ENCODE measurements around the gene SSH2.

The SSH2 gene

DNA sequence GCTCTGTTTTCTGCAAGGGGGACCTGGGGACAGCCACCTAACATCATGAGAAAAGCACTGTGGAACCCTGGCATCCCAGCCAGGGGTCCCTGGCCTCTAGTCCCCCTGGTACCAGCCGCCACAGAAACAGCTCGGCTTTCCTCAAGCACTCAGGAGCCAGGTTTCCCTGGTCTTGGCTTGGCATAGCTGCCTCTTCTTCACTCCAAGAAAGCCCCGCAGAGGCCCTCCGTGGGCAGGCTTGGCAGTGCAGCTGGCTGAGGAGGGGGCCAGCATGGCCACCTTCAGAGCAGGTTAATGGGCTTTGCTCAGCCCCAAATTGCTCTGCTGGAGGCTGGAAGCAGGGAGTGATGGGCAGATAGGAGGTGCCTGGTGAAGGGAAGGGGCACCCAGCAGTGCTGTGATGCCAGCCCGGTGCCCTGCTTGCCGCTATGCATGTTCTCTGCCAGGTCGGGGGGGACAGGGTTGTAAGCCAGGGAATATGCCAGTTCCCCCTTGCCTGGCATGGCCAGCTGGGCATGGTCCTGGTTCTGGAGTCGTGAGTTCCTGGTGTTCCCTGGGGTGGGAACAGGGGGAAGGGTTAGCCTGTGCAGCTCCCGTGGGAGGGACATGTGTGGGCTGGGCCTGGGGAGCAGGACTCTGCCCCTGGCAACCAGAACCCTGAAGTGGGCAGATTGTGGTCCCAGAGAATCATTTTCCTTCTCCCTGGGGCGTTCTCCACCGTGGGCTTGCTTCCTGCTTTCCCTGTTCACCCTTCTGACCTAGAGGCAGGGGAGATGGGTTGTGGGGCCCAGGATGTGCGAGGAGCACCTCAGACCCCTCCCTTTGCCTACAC lies 333.9 kb downstream of the SSH2 start:
- DNase-seq: no peak

DNA sequence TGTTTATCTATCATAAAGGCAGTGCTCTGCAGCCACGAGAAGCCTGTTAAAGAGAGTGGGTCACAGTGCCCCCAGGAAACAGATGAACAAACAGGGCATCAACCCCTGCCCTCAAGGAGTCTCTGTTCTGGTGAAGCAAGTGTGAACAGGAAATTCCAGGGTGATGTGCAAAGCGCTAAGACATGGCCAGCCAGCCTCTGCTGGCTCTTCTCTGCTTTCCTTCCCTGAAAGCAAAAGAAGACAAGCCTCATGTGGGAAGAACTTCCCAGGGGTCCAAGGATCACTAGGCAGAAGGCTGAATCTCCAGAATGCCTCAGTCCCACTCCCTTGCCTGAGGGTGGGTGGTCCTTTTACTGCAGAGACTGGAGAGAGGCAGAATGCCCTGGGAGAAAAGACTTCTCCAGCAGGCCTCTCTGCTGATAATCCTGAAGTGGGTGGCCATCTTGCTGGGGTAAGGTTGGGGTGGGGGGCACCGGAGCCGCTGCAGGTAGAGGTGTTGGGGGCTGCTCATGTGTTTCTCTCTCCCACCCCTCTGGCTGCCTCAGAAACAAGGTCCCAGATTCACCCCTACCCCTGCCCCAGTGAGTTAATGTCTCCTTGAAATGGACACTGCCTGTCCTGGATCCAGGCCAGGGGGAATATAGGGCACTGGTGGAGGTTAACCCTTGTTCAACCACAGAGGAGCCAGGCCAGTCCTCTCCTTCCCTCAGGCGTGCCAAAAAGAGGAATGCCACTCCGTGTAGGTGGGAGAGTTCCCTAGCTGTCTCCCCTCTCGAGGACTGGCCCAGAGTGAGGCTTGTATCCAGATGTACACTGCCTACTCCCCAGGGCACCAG lies 334.7 kb downstream of the SSH2 start:
- no peak for DNase-seq

DNA sequence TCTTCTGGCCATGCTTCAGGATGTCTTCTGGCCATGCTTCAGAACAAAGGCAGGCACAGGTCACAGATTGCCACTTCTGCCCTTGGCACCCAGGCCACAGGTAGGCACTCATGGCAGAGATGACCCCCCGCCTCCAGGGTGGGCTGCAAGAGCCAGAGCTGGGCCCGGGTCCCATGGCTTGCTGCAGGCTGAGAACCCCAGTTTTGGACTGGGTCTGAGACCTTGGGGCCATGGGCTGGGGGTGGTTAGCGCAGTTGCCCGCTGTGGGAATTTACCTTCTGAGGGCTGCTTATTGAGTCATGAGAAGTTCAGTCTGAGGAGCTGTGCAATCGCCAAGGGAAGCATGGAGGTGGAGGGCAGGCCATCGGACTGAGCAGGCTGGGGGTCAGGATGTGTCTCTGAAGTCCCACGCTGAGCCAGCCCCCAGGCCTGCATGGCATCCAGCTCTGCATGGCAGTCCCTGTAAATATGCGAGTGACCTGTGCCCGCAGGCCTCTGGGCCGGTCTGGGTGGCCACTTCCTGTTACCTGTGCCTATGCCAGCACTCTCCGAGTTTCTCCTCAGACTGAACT lies 335.4 kb downstream of the SSH2 start:
- DNase-seq: no peak

DNA sequence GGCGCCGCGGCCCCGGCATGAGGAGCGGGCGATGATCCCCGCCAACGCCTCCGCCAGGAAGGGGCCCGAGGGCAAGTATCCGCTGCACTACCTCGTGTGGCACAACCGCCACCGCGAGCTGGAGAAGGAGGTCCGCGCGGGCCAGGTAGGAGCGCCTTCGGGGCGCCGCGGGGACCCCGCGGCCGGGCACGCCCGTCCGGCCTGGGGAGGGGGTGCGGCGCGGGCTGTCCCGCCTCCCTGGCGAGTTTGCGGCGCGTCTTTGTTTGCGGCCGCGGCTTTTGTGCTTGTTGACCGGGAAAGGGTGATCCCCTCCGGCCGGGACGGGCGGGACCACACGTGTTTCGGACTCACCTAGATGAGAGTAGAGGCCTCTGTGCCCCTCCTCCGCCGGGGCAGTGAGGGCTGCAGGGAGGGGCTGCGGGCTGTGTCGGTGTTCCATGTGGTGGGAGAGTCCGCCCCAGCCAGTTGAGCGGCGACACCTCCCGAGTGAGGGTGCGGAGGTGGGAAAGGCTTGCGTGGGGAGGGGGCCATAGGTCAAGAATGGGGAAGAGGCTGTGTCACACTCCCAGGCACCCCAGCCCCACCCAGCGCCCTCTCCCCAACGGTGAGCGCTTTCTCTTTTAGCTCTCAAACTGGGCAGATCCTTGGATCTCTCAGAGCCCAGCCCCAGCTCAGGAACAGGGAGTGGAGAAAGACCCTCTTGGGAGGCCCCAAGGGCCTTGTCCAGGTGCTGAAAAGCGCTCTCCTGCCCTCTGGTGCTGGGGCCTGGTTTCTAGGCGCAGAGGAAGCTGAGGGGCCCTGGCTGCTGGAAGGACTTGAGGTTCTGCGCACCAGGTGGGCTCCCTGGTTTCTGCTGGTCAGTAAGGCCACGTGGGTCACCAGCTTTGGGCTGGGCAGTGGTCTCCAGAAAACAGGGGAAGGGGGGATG lies 336.2 kb downstream of the SSH2 start:
- peak; percentile 30 to 69 (median 65) for DNase-seq

DNA sequence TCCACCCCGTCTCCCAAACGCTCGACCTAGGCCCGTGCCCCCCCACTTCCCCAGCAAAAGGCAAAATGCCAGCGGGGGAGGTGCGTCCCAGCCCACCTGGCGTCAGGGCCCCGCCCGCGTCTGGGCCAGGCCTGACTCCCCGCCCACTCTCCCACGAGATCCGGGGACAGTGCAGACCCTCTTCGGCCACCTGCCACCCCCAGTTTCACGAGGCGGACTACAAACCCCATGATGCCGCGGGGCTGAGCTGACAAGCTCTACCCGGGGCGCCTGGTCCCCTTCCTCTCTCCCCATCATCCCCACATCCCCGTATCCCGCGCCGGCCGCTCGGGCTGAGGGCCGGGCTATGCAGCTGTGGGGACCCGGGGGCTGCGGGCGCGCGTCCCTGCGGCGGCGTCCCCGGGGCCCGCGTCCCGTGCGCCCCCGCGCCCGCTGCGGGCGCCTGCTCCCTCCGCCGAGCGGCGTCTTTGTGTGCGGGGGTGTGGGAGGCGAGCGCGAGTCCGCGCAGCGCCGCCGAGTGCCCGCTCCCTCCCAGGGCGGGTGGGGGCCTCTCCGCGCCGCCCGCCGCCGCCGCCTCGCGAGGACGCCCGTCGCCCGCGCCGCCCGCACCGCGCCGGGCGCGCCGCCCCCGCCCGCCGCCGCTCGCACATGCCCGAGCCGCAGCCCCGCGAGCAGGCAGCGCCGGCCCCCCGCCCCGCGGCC lies 337.0 kb downstream of the SSH2 start, which contains the start of gene ANKRD13B:
Gene ANKRD13B, plus strand, starts transcription at position 283 of the 702 bp plus-strand sequence. CDS start 490 bp downstream, outside the sequence.
- peak; percentile 37 to 74 (median 69) for DNase-seq

DNA sequence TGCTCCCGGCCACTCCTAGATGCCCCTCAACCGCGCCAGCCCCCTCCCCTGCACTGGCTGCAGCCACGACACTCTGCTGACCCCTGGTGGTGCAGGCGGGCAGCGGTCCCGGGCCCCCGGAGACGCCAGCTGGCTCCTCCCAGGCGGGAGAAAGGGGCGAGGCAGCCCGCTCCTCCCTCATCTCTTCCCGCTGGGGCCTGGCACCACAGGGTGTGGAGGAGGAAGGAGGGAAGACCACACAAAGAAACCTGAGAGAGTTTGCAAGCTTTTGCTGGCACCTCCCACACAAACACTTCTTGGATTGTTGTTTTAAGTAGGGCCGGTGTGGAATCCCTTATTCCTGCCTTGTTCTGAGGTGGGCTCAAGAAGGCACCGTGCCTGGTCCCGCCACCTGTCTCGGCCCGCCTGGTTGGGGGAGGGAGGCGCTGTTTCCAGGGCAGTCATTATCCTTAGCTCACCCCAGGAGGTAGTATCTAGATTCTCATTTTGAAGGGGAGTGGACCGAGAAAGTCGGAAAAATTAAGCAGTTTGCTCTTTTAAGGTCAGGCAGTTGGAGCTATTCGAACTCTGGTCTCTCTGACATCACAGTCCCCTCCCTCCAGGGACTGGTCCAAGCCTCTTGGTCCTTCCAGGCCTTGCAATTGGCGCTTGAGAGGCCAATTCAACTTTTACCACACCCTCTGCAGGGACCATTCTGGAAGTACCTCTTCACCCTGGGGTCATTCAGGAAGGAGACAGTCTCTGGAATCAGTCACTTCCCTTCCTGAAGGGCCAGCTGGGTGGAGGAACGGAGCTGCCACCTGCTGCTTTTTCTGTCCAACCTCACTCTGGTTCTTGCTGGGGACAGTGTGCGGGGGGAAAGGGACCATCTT lies 338.1 kb downstream of the SSH2 start:
- peak; percentile 87 to 95 (median 92) for DNase-seq

DNA sequence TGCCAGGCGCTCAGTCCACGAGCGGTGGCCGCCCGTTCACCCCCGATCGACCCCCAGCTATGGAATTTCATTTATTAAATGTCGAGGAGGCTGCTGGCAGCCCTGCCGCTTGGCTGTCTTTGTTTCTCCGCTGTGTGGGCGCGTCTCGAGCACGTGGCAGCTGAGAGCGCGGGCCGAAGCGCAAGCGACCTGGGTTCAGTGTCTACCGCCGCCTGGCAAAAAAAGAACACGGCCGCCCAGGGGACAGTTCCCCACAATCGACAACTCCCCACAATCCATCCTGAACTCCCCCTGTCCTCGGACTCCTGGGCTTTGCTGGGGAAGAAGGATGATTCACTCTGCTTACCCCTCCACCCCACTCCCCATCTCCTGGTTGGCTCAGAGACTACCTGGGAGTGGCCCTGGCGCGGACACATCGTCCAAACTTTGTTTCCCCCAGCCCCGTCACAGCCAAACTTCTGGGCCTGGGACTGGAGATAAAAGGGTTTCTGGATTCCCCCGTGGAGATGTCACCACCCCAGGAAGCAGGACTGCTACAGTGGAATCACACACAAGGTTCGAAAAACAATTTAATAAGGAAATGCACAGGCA lies 338.8 kb downstream of the SSH2 start:
- DNase-seq: peak in 2 of 3 experiments; percentile 84 to 90

DNA sequence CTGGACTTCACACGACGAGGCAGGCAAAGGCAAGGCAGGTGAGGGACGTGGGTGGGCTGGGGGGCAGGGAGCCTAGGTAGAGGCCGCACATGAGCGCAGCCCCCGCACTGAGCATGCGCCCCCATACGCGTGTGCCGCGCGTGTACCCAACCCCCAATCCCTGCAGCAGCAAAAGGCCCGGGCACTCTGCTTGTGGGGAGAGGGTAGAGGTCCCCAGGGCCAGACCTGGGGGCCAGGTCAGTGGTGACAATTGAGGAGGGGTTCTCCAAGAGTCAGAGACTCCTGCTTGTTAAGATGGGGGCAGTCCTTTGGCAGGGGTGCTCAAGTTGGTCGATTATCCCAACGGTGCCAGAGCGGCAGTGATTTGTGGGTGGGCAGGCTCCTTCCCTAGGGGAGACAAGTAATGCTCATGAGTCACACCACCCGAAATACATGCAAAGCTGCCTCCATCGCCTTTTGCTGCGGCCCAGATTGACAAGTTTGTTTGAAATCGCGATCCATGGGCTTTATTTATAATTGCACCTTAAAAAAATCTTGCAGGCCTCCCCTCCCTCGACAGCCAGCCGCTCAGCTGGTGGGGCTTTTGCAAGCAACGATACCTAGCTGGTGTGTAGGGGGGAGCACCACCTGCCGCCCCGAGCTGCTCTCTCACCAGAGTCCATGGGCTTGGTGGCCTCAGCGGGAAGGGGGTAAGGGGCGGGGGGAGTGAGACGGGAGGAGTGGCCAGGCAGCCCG lies 339.4 kb downstream of the SSH2 start:
- DNase-seq: peak in 2 of 3 experiments; percentile 78 to 84

DNA sequence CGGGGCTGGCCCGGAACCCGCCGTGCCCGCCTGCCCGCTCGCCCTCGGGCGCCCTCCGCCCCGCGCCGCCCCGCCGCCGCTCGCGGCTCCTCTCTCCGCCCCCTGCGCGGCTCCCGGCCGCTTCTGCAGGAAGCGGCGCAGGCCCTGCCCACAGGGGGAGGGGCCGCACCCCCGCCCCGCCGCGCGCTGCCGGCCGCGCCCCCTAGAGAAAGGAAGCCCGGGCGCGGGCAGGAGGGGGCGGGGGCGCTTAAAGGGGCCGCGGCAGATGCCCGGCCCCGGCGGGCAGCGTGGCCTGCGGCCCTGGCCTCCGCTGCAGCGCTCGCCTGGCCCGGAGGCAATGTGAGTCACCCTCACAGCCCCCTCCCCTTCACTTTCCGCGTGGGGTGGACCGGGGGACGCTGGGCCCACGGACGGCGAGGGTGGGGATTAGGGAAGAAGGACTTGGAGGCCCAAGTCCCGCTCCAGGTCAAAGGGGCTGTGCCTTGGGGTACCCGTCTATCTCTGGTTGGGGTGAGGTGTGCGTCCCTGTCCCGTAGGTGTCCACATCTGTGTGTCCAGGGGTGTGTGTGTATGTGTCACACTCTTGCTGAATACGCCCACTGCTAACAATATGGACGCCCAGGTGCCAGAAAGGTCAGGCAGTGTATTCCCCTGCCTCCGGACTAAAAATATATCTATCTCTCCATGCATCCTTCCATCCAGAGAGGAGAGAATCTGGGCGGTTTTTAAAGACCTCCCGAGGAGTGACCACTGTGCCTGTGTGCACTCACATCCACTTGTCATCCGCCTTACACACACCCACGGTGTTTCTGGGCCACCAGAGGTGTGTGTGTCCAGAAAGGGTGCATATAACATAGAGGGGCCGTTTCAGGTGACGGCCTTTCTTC lies 340.3 kb downstream of the SSH2 start, which contains the start of gene GIT1:
Gene GIT1, minus strand, starts transcription at position 125 of the 887 bp plus-strand sequence. CDS start 270 bp downstream, outside the sequence.
- DNase-seq: peak; percentile 90 to 91 (median 91)

DNA sequence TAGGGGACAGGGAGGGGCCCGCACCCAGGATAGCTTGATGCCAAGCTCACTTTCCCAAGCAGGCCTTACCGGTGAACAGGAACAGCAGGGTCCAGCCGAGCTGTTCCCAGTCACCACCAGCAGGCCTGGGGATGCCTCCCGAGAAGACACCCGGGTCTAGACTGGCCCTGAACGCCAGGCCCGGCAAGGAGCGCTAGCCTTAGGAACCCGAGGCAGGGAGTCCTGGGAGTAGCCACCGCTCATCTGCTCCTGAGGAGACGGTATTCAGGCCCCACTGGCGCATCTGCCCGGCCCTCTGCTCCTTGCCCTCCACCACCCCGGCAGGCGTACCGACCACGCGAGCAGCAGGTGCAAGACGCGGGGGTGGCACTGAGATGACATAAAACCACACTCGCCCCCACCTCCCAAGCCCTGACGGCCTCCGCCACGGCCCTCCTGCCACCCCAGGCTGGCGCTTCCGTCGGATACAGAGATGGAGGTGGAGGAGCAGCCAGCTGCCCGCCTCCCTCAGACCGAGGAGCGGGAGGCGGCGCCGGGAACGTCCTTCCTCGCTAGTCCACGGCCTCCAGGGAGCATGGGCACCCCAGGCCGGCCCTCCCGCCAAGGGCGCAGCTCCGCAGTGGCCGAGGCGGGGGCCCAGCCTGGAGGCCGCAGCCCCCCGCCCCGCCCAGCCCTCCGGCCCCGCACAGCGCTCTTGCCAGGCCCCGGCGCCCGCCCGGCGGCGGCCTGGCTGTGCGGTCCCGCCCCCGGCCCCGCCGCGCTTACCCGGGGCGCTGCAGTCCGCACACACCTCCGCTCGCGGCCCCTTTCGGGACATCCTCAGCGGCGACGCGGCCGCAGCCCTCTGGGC lies 341.2 kb downstream of the SSH2 start:
- peak; percentile 46 to 70 (median 58) for DNase-seq

DNA sequence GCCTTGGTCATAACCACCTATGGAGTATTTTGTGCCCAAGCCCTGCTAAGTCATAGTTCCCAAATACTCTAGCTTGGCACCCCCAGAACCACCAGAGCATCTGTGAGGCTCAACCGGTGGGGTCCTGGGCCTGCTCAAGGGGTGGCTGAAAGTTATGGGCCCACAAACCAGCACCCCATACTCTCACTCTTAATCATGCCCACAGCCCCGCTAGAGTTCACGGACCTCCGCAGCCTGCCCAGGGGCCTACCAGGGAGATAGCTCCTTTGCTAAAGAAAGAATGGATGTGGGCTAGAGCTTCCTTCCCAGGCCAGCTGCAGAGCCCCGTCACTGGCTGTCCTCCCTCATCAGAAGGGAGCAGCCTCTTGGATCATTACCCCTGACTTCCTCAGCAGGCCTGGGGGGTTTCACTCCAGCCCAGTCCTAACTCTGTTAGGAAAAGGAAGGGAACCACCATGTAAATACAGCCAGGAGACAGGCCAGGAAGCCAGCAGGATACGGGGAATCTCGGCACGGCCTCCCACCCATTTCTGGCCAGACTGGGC lies 341.9 kb downstream of the SSH2 start:
- peak in 1 of 3 experiments; percentile 32 for DNase-seq

DNA sequence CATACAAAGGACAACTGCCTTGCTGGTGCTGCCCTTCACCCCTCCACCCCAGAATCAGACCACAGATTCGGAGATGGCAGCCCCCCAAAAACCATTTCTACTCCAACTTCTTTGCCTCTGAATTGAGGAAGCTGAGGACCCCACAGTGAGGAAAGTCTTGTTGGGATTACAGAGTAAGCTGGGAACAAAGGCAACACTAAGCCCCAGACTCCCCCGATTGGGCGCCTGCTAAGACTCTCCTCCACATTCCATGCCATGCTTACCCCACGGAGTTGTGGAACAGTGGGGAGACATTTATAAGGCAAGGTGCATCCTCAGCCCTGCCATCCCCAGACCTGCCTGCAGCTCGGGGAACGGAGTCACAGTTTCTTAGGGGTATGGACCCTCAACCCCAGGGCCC lies 342.4 kb downstream of the SSH2 start:
- DNase-seq: no peak

DNA sequence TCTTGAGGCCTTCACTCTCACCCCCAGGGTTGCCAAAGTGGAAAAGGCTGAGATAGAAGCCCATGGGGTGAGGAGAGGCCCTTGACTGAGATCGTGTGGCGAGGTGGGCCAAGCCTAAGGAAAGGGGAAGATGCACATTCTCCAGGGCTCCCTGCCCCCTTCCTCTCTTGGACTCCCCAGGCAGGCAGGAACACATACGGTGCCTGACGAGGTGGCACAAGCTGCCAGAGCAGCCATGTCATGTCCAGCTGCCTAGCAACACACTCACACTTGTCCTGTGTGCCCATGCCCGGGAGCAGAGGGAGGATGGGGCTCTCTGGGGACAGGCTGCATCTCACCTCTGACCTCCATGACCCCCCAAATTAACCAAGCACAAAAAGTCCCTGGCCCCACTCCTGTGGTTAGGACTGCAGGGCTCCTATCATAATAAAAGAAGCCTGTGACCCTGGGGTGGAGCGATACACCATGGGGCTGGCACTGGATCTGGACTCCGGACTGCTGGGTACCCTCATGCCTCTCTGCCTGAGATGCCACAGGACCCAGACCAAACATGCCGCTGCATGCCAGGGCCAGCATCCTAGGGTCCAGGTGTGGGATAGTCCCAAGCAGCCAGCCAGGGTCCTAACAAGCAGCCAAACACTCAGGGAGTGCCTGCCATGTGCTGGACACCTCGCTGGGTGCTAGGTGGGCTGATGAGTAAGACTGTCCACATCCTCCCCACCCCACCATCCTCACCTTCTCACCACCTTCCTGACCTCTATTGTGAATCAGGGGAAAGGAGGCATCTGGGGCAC lies 343.2 kb downstream of the SSH2 start:
- DNase-seq: no peak

DNA sequence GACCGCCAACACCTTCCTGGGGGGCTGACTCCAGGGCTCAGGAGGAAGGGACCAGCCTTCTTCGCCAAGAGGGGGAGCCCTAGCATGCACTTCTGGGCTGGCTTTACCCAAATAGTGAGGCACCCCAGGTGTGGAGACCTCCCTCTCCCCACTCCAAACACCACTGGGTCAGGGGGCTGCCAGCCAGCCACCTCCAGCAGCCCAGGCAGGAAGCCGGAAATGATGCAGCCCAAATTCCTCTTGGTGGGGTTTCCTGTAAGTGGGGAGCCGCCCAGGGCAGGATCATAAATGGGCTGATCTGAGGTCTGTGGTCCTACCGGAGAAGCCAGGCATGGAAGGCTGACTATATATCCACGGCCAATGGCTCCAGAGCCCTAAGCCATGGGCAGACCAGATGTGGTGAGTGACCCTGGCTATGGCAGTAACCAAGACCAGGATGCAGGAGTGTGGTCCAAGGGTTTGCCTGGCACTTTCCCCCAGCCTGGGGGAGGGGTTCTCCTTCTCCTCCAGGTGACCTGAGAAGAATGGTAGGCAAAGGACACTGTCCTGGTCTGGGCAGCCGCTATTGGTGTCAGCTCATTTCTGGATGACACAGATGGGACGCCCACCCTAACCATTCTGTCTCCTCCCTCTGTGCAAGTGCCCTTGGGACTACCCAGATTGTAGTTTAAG lies 344.8 kb downstream of the SSH2 start:
- DNase-seq: no peak

DNA sequence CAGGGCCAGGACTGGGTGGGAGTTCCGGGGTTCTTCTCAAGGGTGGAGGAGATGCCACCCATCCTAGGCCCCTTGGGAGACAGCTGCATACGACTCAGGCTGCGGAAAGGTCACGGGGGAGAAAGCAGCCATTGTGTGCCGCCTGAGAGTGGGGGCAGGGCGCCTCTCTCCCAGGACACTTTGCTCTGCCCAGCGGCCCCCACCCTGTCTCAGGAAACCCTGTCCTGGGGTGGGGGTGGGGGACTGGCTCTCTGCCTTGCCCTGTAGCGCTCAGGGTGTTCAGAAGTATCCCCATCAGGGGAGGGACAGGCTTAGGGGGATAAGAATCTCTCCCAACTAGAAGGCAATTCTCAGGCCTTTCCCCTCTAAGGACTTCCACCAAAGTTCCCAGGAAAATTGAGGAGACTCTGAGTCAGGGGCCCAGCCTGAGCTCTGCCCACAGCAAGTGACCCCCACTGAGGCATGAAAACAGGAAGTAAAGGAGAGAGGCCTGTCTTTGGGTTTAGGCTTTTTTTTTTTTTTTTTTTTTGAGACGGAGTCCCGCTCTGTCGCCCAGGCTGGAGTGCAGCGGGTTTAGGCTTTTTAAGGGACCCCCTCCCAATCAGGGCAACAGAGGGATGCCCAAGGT lies 345.5 kb downstream of the SSH2 start:
- no peak for DNase-seq
